HG03025 (cell line): Measurements from ENCODE around the gene TRAF6.
"Not testable (repeated sequence)": the region's sequence is repeated elsewhere in the genome, so short reads cannot be mapped to it uniquely, and the experiment has no call there.

Experiments
- ATAC-seq: cut with Tn5 transposase; IDR thresholded peaks from one replicate; pipeline ENCODE4 v1.9.1; 2021; ENCODE audit warnings: mild to moderate bottlenecking, moderate library complexity; ENCODE audit not compliant: unreplicated experiment, low FRiP score

Gene TRAF6

GRCh38 chr11:36499315-36499714, 10.8 kb downstream of the TRAF6 start:
- no peak for ATAC-seq

GRCh38 chr11:36498721-36499120, 11.4 kb downstream of the TRAF6 start:
- no peak for ATAC-seq

GRCh38 chr11:36493332-36493731, 16.7 kb downstream of the TRAF6 start:
- no peak for ATAC-seq

GRCh38 chr11:36492724-36493304, 17.3 kb downstream of the TRAF6 start:
- no peak for ATAC-seq

GRCh38 chr11:36490026-36490806, 19.9 kb downstream of the TRAF6 start:
- ATAC-seq = no peak

GRCh38 chr11:36488096-36488495, 22.0 kb downstream of the TRAF6 start:
- ATAC-seq = peak; percentile 54

DNA sequence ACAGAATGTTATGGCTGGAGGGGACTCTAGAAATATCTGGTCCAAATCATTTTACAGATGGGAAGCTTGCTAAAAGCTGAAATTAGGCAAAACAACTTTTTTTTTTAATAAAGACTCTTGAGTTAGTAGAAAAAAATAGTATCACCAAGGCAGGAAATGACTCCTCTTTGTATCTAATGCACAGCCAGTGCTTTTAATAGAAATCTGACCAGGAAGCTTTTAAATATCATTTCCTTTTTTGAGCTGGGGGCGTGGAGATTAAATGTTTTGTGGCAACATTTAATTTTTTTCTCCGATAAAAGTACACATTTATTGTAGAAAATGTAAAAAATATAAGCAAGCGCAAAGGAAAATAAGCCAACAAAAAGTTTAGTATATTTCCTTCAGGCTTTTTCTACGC, 22.5 kb downstream of the TRAF6 start:
- no peak for ATAC-seq

GRCh38 chr11:36485298-36486002, 24.6 kb downstream of the TRAF6 start:
- ATAC-seq = no peak

- not testable (repeated sequence) for ATAC-seq
Measured at GRCh38 chr11:36483042-36483441, 27.0 kb downstream of the TRAF6 start.

DNA sequence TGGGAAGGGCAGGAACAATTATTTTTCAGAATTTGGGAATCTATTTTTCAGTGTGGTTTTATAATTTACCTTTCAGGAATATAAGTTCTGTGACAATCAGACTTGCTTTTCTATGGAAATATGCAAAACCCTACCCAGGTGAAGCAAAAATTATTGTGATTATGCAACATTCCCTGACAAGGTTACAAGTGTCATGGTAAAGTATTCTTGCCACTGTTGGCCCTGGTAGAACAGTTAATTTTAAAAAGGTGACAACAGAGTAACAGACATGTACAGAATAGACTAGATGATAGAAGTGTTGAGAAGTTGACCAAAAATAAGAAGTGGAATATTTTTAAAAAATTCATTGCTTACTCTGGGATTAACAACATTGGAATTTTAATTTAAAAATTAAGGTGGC, 29.2 kb downstream of the TRAF6 start:
- ATAC-seq = no peak

DNA sequence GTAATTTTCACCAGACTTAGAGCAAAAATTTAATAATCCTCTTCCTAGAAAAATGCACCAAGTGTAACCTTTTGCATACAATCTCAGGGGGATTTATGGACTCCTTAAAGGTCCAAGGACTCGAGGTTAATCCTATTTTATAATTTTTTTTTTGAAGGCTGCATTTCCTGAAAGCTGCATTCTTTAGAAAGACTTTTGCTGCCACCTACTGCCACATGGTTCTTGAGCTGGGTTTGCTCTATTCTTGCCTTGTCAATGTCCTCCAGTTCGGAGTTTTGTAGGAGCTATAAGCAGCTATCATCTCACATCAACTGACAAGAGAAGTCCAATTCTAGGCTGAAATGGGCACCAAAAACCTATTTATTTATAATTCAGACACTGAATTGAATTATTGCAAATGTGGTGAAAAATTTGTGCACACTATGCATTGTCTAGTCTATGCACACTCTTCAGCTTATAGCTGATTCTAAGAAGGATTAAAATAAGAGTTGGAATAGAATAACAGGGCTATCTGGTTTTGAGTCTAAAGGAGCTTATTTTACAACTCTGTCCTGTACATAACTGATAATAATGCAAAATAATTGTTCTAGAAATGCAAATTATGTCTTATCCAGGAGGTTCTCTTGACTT, 31.3 kb downstream of the TRAF6 start:
- ATAC-seq = no peak

GRCh38 chr11:36475192-36475591, 34.9 kb downstream of the TRAF6 start:
- no peak for ATAC-seq

DNA sequence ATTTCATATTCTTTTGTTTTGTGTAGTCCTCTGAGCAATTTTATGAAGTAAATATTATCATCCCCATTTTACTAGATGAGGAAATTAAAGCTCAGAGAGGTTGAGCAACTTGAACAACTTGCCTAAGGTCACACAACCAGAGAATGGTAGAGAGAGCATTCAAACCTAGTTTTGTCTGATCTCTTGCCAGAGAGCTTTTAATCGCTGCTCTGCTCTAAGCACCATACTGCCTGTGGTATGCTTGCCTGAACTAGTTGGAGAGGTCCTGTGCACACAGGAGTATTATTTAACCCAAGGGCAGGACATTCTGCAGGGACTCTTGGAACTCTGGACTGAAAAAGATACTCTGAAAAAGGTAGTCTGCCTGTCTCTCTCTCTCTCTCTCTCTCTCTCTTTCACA, 38.5 kb downstream of the TRAF6 start:
- no peak for ATAC-seq

GRCh38 chr11:36469881-36470802, 39.9 kb downstream of the TRAF6 start:
- no peak for ATAC-seq

DNA sequence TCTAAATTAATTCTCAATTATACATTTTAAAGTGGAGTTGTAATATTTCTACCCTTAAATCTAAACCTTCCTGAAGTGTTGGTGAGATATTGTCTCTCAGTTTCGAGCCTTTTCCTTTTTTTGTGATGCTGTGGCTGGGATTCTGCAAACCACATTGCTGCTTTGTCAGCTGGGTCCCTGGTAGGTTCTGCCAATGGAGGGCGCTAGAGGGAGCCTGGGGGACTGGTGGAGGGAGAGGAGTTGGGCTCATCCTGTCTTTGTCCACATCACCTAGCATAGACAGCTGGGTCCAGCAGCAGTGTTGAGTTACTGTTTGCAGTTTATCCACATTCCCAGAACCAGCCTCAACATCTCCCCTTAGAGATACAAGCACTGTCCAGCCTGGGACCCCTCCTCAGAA, 41.0 kb downstream of the TRAF6 start:
- no peak for ATAC-seq

DNA sequence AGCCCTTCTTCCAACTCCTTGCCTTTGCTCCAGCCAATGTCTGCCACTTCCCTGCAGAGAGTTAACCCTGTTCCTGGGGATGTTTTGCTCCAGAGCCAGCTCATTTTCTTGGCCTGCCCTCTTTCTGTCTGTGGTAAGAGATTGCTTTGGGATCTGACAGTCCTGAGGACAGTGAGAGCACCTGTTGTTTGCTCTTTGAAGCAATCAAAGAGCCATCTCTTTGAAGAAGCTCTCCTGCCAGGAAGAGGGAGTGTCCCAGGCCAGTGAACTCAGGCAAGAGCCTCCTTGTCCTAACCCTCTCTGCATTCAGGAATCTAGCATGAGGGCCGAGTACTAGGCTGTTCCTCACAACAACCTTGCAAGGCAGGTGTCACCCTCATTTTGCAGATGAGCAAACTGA, 42.2 kb downstream of the TRAF6 start:
- ATAC-seq = no peak

DNA sequence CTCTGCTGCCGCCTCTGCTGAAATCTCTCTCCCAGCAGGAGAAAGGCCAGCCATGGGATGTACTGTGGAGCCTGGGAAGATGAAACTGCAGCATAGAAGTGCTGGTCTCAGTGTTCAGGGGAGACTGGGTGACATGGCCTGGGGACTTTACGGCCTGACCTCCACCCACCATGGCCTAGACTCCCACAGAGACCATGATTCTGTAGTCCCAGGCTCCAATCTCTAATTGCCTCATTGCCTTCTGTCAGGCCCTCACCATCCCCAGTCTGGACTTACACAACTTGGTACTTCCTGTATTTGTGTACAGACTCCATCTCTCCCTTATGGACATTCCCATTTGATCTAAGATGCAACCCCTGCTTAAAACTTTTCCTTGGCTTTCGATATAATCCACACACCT, 43.1 kb downstream of the TRAF6 start:
- no peak for ATAC-seq

- ATAC-seq = no peak
Measured at GRCh38 chr11:36465449-36466163, 44.5 kb downstream of the TRAF6 start.

GRCh38 chr11:36464720-36465119, 45.4 kb downstream of the TRAF6 start:
- no peak for ATAC-seq

DNA sequence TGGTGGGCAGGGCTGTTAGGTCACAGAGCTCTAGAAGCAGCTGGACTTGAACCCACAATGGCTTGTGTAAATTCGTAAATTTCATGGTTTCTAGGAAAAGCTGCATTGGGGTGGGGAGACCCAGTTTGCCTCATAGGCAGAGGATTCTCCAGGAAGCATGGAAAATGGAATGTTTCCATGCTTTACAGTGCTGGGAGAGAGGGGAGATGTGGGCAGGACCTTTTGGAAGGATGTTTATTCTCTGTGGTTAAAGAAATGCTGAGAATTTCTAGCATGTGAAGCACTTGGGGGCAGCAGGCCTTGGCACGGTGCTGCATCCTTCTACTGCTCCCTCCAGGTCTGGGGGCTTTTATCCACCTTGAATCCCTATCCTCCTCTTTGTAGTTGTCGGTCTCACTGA, 46.3 kb downstream of the TRAF6 start:
- ATAC-seq = no peak
